ENCODE measurements around the gene ARL15. TPM values are rescaled to one million over a fixed set of nuclear protein-coding genes. Genes with fewer than 3 reads are reported as not detected.

The ARL15 gene
- total RNA-seq, 1 donor from 2014 or later: 74.4 TPM

DNA sequence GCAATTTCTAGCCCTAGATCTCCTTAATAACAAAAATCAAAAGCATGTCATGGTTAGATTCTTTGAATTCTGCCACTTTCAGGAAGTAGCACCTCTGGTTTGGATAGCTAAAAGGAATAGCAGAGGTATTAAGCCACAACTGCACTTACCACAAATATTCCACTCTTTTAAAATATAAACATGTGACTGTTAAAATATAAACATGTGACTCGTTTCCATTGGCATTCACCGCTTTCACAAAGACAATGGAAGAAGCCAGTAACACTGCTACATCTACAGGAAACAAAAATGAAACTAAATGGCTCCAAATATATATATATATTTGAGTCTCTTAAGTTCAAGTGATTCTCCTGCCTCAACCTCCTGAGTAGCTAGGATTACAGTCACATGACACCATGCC lies 222.9 kb downstream of the ARL15 start:
- no peaks in the 10 kb centered on the region for H3K27me3 ChIP-seq
- H3K9me3 ChIP-seq: no peaks in the 10 kb centered on the region
- no peak overlapping the region for H3K27ac ChIP-seq
- no peak overlapping the region for H3K4me3 ChIP-seq
- no peaks in the 10 kb centered on the region for H3K4me1 ChIP-seq
- intact Hi-C loops (cut with DNase I): loop anchor here (10.0 kb wide), 1 partner anchor 1757 kb away; no protein-coding TSS in a partner anchor
- no peaks in the 10 kb centered on the region for H3K36me3 ChIP-seq
- no peak for DNase-seq (ENCODE audit: extremely low spot score in 2 of 2)
- no peak for TF ChIP-seq POLR2AphosphoS5 (IDR thresholded peaks at IDR 0.05; ENCODE audit: insufficient read depth in 1 of 2, low read depth in 1 of 2)
- no peak for TF ChIP-seq POLR2A (IDR thresholded peaks at IDR 0.05)
- TF ChIP-seq, protein P1, sequence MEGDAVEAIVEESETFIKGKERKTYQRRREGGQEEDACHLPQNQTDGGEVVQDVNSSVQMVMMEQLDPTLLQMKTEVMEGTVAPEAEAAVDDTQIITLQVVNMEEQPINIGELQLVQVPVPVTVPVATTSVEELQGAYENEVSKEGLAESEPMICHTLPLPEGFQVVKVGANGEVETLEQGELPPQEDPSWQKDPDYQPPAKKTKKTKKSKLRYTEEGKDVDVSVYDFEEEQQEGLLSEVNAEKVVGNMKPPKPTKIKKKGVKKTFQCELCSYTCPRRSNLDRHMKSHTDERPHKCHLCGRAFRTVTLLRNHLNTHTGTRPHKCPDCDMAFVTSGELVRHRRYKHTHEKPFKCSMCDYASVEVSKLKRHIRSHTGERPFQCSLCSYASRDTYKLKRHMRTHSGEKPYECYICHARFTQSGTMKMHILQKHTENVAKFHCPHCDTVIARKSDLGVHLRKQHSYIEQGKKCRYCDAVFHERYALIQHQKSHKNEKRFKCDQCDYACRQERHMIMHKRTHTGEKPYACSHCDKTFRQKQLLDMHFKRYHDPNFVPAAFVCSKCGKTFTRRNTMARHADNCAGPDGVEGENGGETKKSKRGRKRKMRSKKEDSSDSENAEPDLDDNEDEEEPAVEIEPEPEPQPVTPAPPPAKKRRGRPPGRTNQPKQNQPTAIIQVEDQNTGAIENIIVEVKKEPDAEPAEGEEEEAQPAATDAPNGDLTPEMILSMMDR (IDR thresholded peaks at IDR 0.05): no peak

DNA sequence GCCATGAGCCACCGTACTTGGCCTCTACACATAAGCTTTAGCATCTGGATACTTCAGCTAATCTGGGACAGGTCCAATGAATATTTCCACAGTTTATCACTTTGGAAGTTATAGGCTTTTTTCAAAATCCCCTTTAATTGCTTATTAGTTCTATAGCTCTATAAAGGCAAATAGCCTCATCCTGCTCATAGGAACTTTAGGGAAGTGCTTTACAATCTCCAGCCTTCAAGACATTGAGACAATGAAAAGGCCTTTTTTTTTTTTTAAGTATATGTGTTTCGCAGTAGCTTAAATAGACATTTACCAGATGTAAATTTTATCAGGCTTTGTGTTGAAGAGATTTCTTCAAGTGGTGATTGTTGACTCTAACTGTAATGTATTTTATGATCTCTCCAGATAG lies 224.2 kb downstream of the ARL15 start:
- H3K27me3 ChIP-seq: no peaks in the 10 kb centered on the region
- H3K36me3 ChIP-seq: no peaks in the 10 kb centered on the region
- no peak for TF ChIP-seq POLR2AphosphoS5 (IDR thresholded peaks at IDR 0.05; ENCODE audit: insufficient read depth in 1 of 2, low read depth in 1 of 2)
- no peak for TF ChIP-seq POLR2A (IDR thresholded peaks at IDR 0.05)
- TF ChIP-seq, protein P1 (IDR thresholded peaks at IDR 0.05): no peak
- no peaks in the 10 kb centered on the region for H3K4me1 ChIP-seq
- DNase-seq (ENCODE audit: extremely low spot score in 2 of 2): no peak
- no peak overlapping the region for H3K27ac ChIP-seq
- intact Hi-C loops (cut with DNase I): loop anchor here (10.0 kb wide), 1 partner anchor 1759 kb away; no protein-coding TSS in a partner anchor
- H3K4me3 ChIP-seq: no peak overlapping the region
- no peaks in the 10 kb centered on the region for H3K9me3 ChIP-seq

DNA sequence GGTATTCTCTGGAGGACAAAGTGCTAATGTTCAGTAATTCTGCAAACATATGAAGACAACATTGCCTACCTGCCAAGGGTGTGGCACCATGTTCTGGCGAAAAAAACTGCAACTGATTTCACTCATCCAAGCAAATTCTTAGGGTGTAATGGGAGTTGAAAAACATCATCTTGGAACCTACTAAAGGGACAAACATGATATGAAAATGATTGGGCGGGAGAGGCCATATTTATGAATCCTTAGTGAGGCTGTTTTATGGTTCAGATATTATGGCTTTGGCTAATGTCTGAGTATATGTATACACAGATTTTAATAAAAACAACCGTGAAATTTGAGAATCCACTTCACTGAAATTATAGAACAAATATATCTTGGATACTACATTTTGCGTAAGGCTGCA lies 225.7 kb downstream of the ARL15 start:
- no peak overlapping the region for H3K27ac ChIP-seq
- no peaks in the 10 kb centered on the region for H3K36me3 ChIP-seq
- intact Hi-C loops (cut with DNase I): loop anchor here (10.0 kb wide), 1 partner anchor 1760 kb away; no protein-coding TSS in a partner anchor
- H3K4me3 ChIP-seq: no peak overlapping the region
- H3K4me1 ChIP-seq: no peaks in the 10 kb centered on the region
- no peaks in the 10 kb centered on the region for H3K9me3 ChIP-seq
- H3K27me3 ChIP-seq: no peaks in the 10 kb centered on the region
- no peak for DNase-seq (ENCODE audit: extremely low spot score in 2 of 2)
- TF ChIP-seq, protein P1 (IDR thresholded peaks at IDR 0.05): no peak
- TF ChIP-seq POLR2AphosphoS5 (IDR thresholded peaks at IDR 0.05; ENCODE audit: insufficient read depth in 1 of 2, low read depth in 1 of 2) (no peak), POLR2A (IDR thresholded peaks at IDR 0.05) (no peak)

DNA sequence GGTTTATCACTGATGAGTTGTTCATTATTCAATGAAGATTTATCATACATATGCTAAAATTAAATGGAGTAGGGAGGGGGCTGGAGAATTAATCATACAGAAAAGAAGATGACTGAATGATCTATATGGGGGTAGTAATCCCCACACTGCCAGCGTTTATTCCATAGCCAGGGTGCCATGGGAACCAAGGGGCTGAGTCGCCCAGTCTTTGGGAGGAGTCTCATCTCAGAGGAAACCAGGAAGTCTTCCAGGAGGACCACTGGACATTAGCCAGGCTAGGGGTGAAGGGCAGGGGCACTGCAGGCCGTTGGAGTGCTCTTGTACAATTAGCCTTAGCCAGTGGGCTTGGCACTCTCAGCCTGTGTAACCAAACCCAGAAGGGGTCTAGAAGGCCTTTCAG lies 226.5 kb downstream of the ARL15 start:
- intact Hi-C loops (cut with DNase I): loop anchor here (10.0 kb wide), 1 partner anchor 1761 kb away; no protein-coding TSS in a partner anchor
- no peak for DNase-seq (ENCODE audit: extremely low spot score in 2 of 2)
- TF ChIP-seq, protein P1 (IDR thresholded peaks at IDR 0.05): no peak
- no peak for TF ChIP-seq POLR2AphosphoS5 (IDR thresholded peaks at IDR 0.05; ENCODE audit: insufficient read depth in 1 of 2, low read depth in 1 of 2)
- TF ChIP-seq POLR2A (IDR thresholded peaks at IDR 0.05): no peak

DNA sequence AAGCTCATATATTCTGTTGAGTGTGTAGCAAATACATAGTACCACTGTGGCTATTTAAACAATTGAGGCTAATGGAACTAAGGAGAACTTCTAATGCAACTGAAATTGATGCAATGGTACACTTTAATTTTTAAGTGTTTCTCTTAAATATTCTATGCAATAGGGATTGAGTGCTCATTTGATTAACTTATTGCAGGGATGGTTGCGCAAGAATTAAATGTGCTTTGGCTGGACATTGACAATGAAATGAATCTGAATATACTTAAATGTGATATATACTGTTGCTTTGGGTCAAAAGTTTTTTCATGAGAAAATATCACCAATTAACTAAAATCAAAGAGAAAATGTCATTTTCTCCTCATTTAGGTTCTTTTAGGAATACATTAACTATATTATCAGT lies 227.1 kb downstream of the ARL15 start:
- no peak overlapping the region for H3K27ac ChIP-seq
- TF ChIP-seq, protein P1 (IDR thresholded peaks at IDR 0.05): no peak
- no peak for TF ChIP-seq POLR2A (IDR thresholded peaks at IDR 0.05)
- TF ChIP-seq POLR2AphosphoS5 (IDR thresholded peaks at IDR 0.05; ENCODE audit: insufficient read depth in 1 of 2, low read depth in 1 of 2): no peak
- no peaks in the 10 kb centered on the region for H3K4me1 ChIP-seq
- intact Hi-C loops (cut with DNase I): loop anchor here (10.0 kb wide), 1 partner anchor 1762 kb away; no protein-coding TSS in a partner anchor
- no peak overlapping the region for H3K4me3 ChIP-seq
- no peaks in the 10 kb centered on the region for H3K27me3 ChIP-seq
- no peak for DNase-seq (ENCODE audit: extremely low spot score in 2 of 2)
- no peaks in the 10 kb centered on the region for H3K36me3 ChIP-seq
- H3K9me3 ChIP-seq: no peaks in the 10 kb centered on the region

More for the DNA sequence above, 226.5 kb downstream of the ARL15 start:
- Histone ChIP-seq H3K9me3 (no peaks in the 10 kb centered on the region), H3K27me3 (no peaks in the 10 kb centered on the region), H3K36me3 (no peaks in the 10 kb centered on the region), H3K4me1 (no peaks in the 10 kb centered on the region), H3K27ac (no peak overlapping the region), H3K4me3 (no peak overlapping the region)

All from vagina (tissue), 2 donors.